K562 (cell line): Measurements from ENCODE around the gene PCAT6. TPM values are rescaled to one million over a fixed set of nuclear protein-coding genes. Genes with fewer than 3 reads are reported as not detected.

Experiments
- AFF4 ChIP-seq: sonication (generic); formaldehyde crosslinking; IDR thresholded peaks from 2 replicates; pipeline ENCODE4 v1.8.0; 2023; ENCODE audit warnings: mild to moderate bottlenecking, missing genetic modification reagents
- CSDE1 ChIP-seq, 2 experiments: fragments of 450-650 bp; IDR thresholded peaks; 2 replicates each; pipeline ENCODE4 v1.6.1; 2016; ENCODE audit warnings: mild to moderate bottlenecking in 1 of 2
- DDX20 ChIP-seq: fragments of 450-650 bp; IDR thresholded peaks from 2 replicates; pipeline ENCODE4 v1.6.1; 2016; ENCODE audit warnings: missing genetic modification characterization, low read depth, mild to moderate bottlenecking, missing compliant biosample characterization, moderate library complexity
- HBP1 ChIP-seq: fragments of 450-650 bp; formaldehyde crosslinking; IDR thresholded peaks from 2 replicates; pipeline ENCODE4 v1.4.0; 2022; ENCODE audit warnings: missing genetic modification characterization
- HCFC1 ChIP-seq: IDR thresholded peaks from 2 replicates; pipeline ENCODE4 v1.6.1; 2012; ENCODE audit warnings: low read depth, low read length, improper control_type of control experiment
- HDAC1 ChIP-seq, 2 experiments: fragments of 450-650 bp; IDR thresholded peaks; 2 replicates each; pipeline ENCODE4 v1.6.1; 2016 to 2017; ENCODE audit warnings: inconsistent platforms in 1 of 2, mild to moderate bottlenecking in 1 of 2, moderate library complexity in 1 of 2
- HMBOX1 ChIP-seq: sonication (generic); IDR thresholded peaks from 2 replicates; pipeline ENCODE4 v1.6.1; 2016
- MAFG ChIP-seq: fragments of 450-650 bp; conservative IDR thresholded peaks from 2 replicates; pipeline ENCODE4 v1.6.1; 2016; ENCODE audit warnings: missing genetic modification characterization, missing compliant biosample characterization
- MCM2 ChIP-seq: fragments of 450-650 bp; IDR thresholded peaks from 2 replicates; pipeline ENCODE4 v1.6.1; 2017; ENCODE audit warnings: low read depth, mild to moderate bottlenecking
- RAD21 ChIP-seq, 2 experiments: fragments of 250-450 bp in 1 of 2; fragments of 450-650 bp in 1 of 2; sonication (Bioruptor Pico) in 1 of 2; formaldehyde crosslinking in 1 of 2; IDR thresholded peaks in 1 of 2; conservative IDR thresholded peaks in 1 of 2; 2 replicates each; pipeline versions ENCODE4 v1.4.0 to v1.8.0; 2020 to 2022; ENCODE audit warnings: mild to moderate bottlenecking in 2 of 2, moderate library complexity in 1 of 2
- RAD51 ChIP-seq: fragments of 450-650 bp; IDR thresholded peaks from 2 replicates; pipeline ENCODE4 v1.7.1; 2016; ENCODE audit warnings: low read depth, mild to moderate bottlenecking, borderline replicate concordance
- SAFB ChIP-seq: fragments of 200-400 bp; formaldehyde crosslinking; IDR thresholded peaks from 2 replicates; pipeline ENCODE4 v1.6.1; 2017; ENCODE audit warnings: low read depth, low read length, borderline replicate concordance
- SIN3A ChIP-seq, 2 experiments: fragments of 150-350 bp in 1 of 2; IDR thresholded peaks; 2 replicates each; pipeline ENCODE4 v1.6.1; 2011 to 2016; ENCODE audit warnings: borderline replicate concordance in 2 of 2, low read depth in 2 of 2, low read length in 2 of 2, mild to moderate bottlenecking in 2 of 2, moderate library complexity in 2 of 2; ENCODE audit not compliant: control insufficient read depth in 1 of 2
- TAF15 ChIP-seq: fragments of 200-400 bp; formaldehyde crosslinking; IDR thresholded peaks from 2 replicates; pipeline ENCODE4 v1.6.1; 2017; ENCODE audit warnings: mild to moderate bottlenecking, low read depth, low read length, moderate library complexity
- TCF15 ChIP-seq: fragments of 250-450 bp; sonication (Bioruptor Pico); IDR thresholded peaks from 2 replicates; pipeline ENCODE4 v1.8.0; 2022; ENCODE audit warnings: moderate library complexity, mild to moderate bottlenecking, inconsistent platforms
- TCFL5 ChIP-seq: fragments of 250-450 bp; sonication (Bioruptor Pico); conservative IDR thresholded peaks from 2 replicates; pipeline ENCODE4 v1.6.1; 2021; ENCODE audit warnings: mild to moderate bottlenecking, moderate library complexity, matching md5 sums
- ZBTB17 ChIP-seq: fragments of 450-650 bp; formaldehyde crosslinking; IDR thresholded peaks from 2 replicates; pipeline ENCODE4 v1.4.0; 2020; ENCODE audit warnings: mild to moderate bottlenecking
- ZNF347 ChIP-seq: fragments of 450-650 bp; formaldehyde crosslinking; IDR thresholded peaks from 2 replicates; pipeline ENCODE4 v1.4.0; 2020; ENCODE audit warnings: low read depth, mild to moderate bottlenecking, moderate library complexity
- ZNF41 ChIP-seq: fragments of 250-450 bp; sonication (Bioruptor Pico); conservative IDR thresholded peaks from 2 replicates; pipeline ENCODE4 v1.4.0; 2020; ENCODE audit warnings: mild to moderate bottlenecking
- ZSCAN32 ChIP-seq: fragments of 450-650 bp; formaldehyde crosslinking; IDR thresholded peaks from 2 replicates; pipeline ENCODE4 v1.4.0; 2020; ENCODE audit warnings: mild to moderate bottlenecking, moderate library complexity
- polyA plus RNA-seq, 8 experiments: library from polyadenylated mRNA; depleted of rRNA in 4 of 8; stranded (reverse) in 5 of 8; unstranded in 3 of 8; fragments of >200 nt; fragmentation: Nextera tagmentation in 2 of 8; fragmentation: Illumina TruSeq in 1 of 8; extraction: Ambion mirVana in 2 of 8; extraction: Trizol in 1 of 8; gene quantifications; 2 replicates each; pipeline versions ENCODE4 v1.2.1 to v1.2.3, GENCODE V29; 2011 to 2014; ENCODE audit warnings: inconsistent platforms in 1 of 8, missing spikeins in 1 of 8
- total RNA-seq, 7 experiments: library from RNA; depleted of rRNA in 6 of 7; stranded (reverse); fragments of >200 nt in 6 of 7; fragmentation: Illumina TruSeq in 2 of 7; extraction: Trizol in 2 of 7; gene quantifications; 2 replicates each; pipeline versions ENCODE4 v1.2.1 to v1.2.3, GENCODE V29; 2011 to 2021; ENCODE audit warnings: low replicate concordance in 1 of 7

The PCAT6 gene
- total and polyA plus RNA-seq, 9 of the 15 experiments (the other 6 are each of a cell fraction or from before 2014, with no cell fraction given), result 0.25 to 2.4 (median 0.54) TPM; not detected in 1

- TF ChIP-seq AFF4 (CRISPR knock-in tag), result peak; percentile 84
- TF ChIP-seq SAFB, result no peak
- TF ChIP-seq TAF15, result no peak
- TF ChIP-seq MCM2, result no peak
- TF ChIP-seq DDX20 (tag), result no peak
- TF ChIP-seq HMBOX1, result no peak
- TF ChIP-seq RAD51, result peak; percentile 48; the same call in 1 of the 2 replicates
- TF ChIP-seq ZNF41 (CRISPR knock-in tag), result no peak
- no peak for TF ChIP-seq TCF15
- TF ChIP-seq ZSCAN32 (CRISPR knock-in tag), result no peak
- no peak for TF ChIP-seq ZBTB17 (CRISPR knock-in tag)
- TF ChIP-seq TCFL5 (CRISPR knock-in tag), result no peak
- no peak for TF ChIP-seq ZNF347
- TF ChIP-seq CSDE1 (IDR thresholded peaks at IDR 0.05), result no peak
- TF ChIP-seq HCFC1, result peak; percentile 58
- peak; percentile 100 for TF ChIP-seq SIN3A (IDR thresholded peaks at IDR 0.05; ENCODE audit: borderline replicate concordance in 2 of 2, control insufficient read depth in 1 of 2, low read depth in 2 of 2, low read length in 2 of 2)
- no peak for TF ChIP-seq HBP1 (CRISPR knock-in tag)
- TF ChIP-seq HDAC1 (IDR thresholded peaks at IDR 0.05), result peak; percentile 90 to 99
- 0 out of 4 replicates have a peak, but pooled peaks have one; percentile 8 for TF ChIP-seq RAD21 (CRISPR knock-in tag; conservative IDR thresholded peaks at IDR 0.05 in 1 of 2, IDR thresholded peaks at IDR 0.05 in 1 of 2)
- no peak for TF ChIP-seq MAFG (tag)
These were observed at the start of gene PCAT6 (continued) for GRCh38 chr1:202810615-202811295.
